ENCODE data around the gene DAZAP1. TPM values are rescaled to one million over a fixed set of nuclear protein-coding genes. Genes with fewer than 3 reads are reported as not detected.
A peak's percentile ranks its signal among the peaks of the same experiment; 100 is the strongest.

The DAZAP1 gene
- polyA plus RNA-seq, 1 of the 3 experiments (the other 2 are of a cell fraction): 54.3 TPM

- Histone ChIP-seq H2AFZ (ENCODE audit: low read depth) (no peak overlapping the region), H4K20me1 (ENCODE audit: insufficient read depth) (peaks cover 51% of the 10 kb centered on the region), H3K9ac (peak overlapping the region; percentile 95), H3K79me2 (ENCODE audit: insufficient read depth) (peaks cover 59% of the 10 kb centered on the region), H3K4me3 (ENCODE audit: low read depth in 2 of 2, low read length in 1 of 2) (peak overlapping the region; percentile 83 to 86), H3K4me1 (ENCODE audit: control insufficient read depth in 1 of 2, insufficient read depth in 2 of 2, low read depth in 1 of 2, low read length in 1 of 2) (peaks cover 6 to 29% of the 10 kb centered on the region in 2 experiments; a peak in 2 of 4 replicates), H3K27me3 (ENCODE audit: insufficient read depth) (no peaks in the 10 kb centered on the region), H3F3A (replicated peaks; ENCODE audit: insufficient read depth) (peaks cover 13% of the 10 kb centered on the region), H3K4me2 (peak overlapping the region; percentile 99), H3K9me3 (no peaks in the 10 kb centered on the region), H3K27ac (ENCODE audit: low read depth in 2 of 2, low read length in 1 of 2) (peak overlapping the region; percentile 70 to 82), H3K9me2 (no peaks in the 10 kb centered on the region), H3K36me3 (replicated peaks in 1 of 2; ENCODE audit: control insufficient read depth in 1 of 2, insufficient read depth in 2 of 2, low read length in 1 of 2) (peaks cover 0 to 10% of the 10 kb centered on the region in 2 experiments)
- peak; percentile 71 for DNase-seq
- WGBS (ENCODE audit: low lambda C conversion rate): 3% methylated on average over 12 of the region's 69 CpGs
- ChIA-PET CTCF (interaction anchor here (1.0 to 2.2 kb wide), 5 partner anchors 10 to 92 kb away, joined by 3 to 8 read pairs (median 4); no protein-coding TSS in a partner anchor), POLR2A (interaction anchor here (0.6 to 1.4 kb wide), 3 partner anchors 12 to 139 kb away, joined by 3 to 5 read pairs (median 3); partner anchors contain the start of gene CIRBP)
- TF ChIP-seq FOSL2 (IDR thresholded peaks at IDR 0.05; ENCODE audit: borderline replicate concordance, low read depth): no peak
- TF ChIP-seq MAX (IDR thresholded peaks at IDR 0.05; ENCODE audit: low read depth): peak; percentile 38; the same call in 1 of the 2 replicates
- peak; percentile 29; the same call in 1 of the 2 replicates for TF ChIP-seq SIN3A (IDR thresholded peaks at IDR 0.05; ENCODE audit: borderline replicate concordance, low read depth, low read length)
- TF ChIP-seq MXI1 (IDR thresholded peaks at IDR 0.05; ENCODE audit: low read depth, low read length): peak; percentile 79
- 0 out of 2 replicates have a peak, but pooled peaks have one; percentile 29 for TF ChIP-seq YY1 (IDR thresholded peaks at IDR 0.05; ENCODE audit: low read depth)
Measured at GRCh38 chr19:1408300-1409203, 1.2 kb downstream of the DAZAP1 start.

GRCh38 chr19:1409204-1410005 is 2.0 kb downstream of the DAZAP1 start:
- WGBS (ENCODE audit: low lambda C conversion rate): 48% methylated on average over 17 of the region's 33 CpGs
- POLR2A ChIA-PET: interaction anchor here (1.0 to 1.4 kb wide), 2 partner anchors 11 to 140 kb away, joined by 3 to 5 read pairs; partner anchors contain the start of gene CIRBP
- no peak for TF ChIP-seq POLR2AphosphoS5 (IDR thresholded peaks at IDR 0.05; ENCODE audit: low read depth, low read length)
- TF ChIP-seq TAF1 (IDR thresholded peaks at IDR 0.05; ENCODE audit: borderline replicate concordance, low read depth, low read length): no peak
- TF ChIP-seq, protein P1, sequence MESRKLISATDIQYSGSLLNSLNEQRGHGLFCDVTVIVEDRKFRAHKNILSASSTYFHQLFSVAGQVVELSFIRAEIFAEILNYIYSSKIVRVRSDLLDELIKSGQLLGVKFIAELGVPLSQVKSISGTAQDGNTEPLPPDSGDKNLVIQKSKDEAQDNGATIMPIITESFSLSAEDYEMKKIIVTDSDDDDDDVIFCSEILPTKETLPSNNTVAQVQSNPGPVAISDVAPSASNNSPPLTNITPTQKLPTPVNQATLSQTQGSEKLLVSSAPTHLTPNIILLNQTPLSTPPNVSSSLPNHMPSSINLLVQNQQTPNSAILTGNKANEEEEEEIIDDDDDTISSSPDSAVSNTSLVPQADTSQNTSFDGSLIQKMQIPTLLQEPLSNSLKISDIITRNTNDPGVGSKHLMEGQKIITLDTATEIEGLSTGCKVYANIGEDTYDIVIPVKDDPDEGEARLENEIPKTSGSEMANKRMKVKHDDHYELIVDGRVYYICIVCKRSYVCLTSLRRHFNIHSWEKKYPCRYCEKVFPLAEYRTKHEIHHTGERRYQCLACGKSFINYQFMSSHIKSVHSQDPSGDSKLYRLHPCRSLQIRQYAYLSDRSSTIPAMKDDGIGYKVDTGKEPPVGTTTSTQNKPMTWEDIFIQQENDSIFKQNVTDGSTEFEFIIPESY (IDR thresholded peaks at IDR 0.05; ENCODE audit: borderline replicate concordance, low read depth): no peak
- no peak for TF ChIP-seq USF1 (IDR thresholded peaks at IDR 0.05; ENCODE audit: borderline replicate concordance, low read depth)
- TF ChIP-seq NFIC (IDR thresholded peaks at IDR 0.05; ENCODE audit: borderline replicate concordance): no peak
- no peak for TF ChIP-seq FOXJ3 (CRISPR knock-in tag; IDR thresholded peaks at IDR 0.05)
- no peak for TF ChIP-seq SMC3 (IDR thresholded peaks at IDR 0.05; ENCODE audit: low read depth, low read length)
- no peak for TF ChIP-seq FOXM1 (IDR thresholded peaks at IDR 0.05; ENCODE audit: low read depth)
- no peak for TF ChIP-seq TCF12 (IDR thresholded peaks at IDR 0.05)
- TF ChIP-seq ELF1 (IDR thresholded peaks at IDR 0.05): no peak
- TF ChIP-seq RCOR1 (IDR thresholded peaks at IDR 0.05; ENCODE audit: low read length): no peak
- no peak for TF ChIP-seq NRF1 (IDR thresholded peaks at IDR 0.05; ENCODE audit: low read depth, low read length)
- TF ChIP-seq SIN3A (IDR thresholded peaks at IDR 0.05; ENCODE audit: borderline replicate concordance, low read depth, low read length): no peak
- no peak for TF ChIP-seq RAD21 (IDR thresholded peaks at IDR 0.05; ENCODE audit: low read length)
- TF ChIP-seq RXRA (IDR thresholded peaks at IDR 0.05; ENCODE audit: borderline replicate concordance, low read depth): no peak
- no peak for TF ChIP-seq JUND (IDR thresholded peaks at IDR 0.05)

More at GRCh38 chr19:1409204-1410005, 2.0 kb downstream of the DAZAP1 start:
- peaks cover 60% of the 10 kb centered on the region for H4K20me1 ChIP-seq (ENCODE audit: insufficient read depth)
- H3K9me3 ChIP-seq: no peaks in the 10 kb centered on the region
- peak overlapping the region; percentile 83 to 86 for H3K4me3 ChIP-seq (ENCODE audit: low read depth in 2 of 2, low read length in 1 of 2)
- H3K9me2 ChIP-seq: no peaks in the 10 kb centered on the region
- no peak for DNase-seq
- CTCF ChIA-PET: interaction anchor here (1.0 to 2.2 kb wide), 6 partner anchors 9 to 130 kb away, joined by 3 to 8 read pairs (median 4); no protein-coding TSS in a partner anchor
- H3K4me2 ChIP-seq: peak overlapping the region; percentile 99
- no peaks in the 10 kb centered on the region for H3K27me3 ChIP-seq (ENCODE audit: insufficient read depth)
- H3K79me2 ChIP-seq (ENCODE audit: insufficient read depth): peaks cover 68% of the 10 kb centered on the region
- H3K4me1 ChIP-seq (ENCODE audit: control insufficient read depth in 1 of 2, insufficient read depth in 2 of 2, low read depth in 1 of 2, low read length in 1 of 2): peaks cover 6 to 29% of the 10 kb centered on the region in 2 experiments; a peak in 2 of 4 replicates
- peaks cover 13% of the 10 kb centered on the region for H3F3A ChIP-seq (replicated peaks; ENCODE audit: insufficient read depth)
- peak overlapping the region in 1 of 2 experiments; percentile 70; a peak in 2 of 4 replicates for H3K27ac ChIP-seq (ENCODE audit: low read depth in 2 of 2, low read length in 1 of 2)
- no peak overlapping the region for H2AFZ ChIP-seq (ENCODE audit: low read depth)
- peak overlapping the region; percentile 95 for H3K9ac ChIP-seq
- peaks cover 0 to 10% of the 10 kb centered on the region in 2 experiments for H3K36me3 ChIP-seq (replicated peaks in 1 of 2; ENCODE audit: control insufficient read depth in 1 of 2, insufficient read depth in 2 of 2, low read length in 1 of 2)

Measured in SK-N-SH (cell line).